UCSD-AML1 (cell line): ENCODE measurements around the gene MFSD11.
A peak's percentile ranks its signal among the peaks of the same experiment; 100 is the strongest.
"Not testable (repeated sequence)": the region's sequence is repeated elsewhere in the genome, so short reads cannot be mapped to it uniquely, and the experiment has no call there.

ENCODE experiments used
- DNase-seq: peaks from one replicate; lab custom pipeline; 2025; ENCODE audit not compliant: unreplicated experiment; lab: John Stamatoyannopoulos, UW

The MFSD11 gene

DNA sequence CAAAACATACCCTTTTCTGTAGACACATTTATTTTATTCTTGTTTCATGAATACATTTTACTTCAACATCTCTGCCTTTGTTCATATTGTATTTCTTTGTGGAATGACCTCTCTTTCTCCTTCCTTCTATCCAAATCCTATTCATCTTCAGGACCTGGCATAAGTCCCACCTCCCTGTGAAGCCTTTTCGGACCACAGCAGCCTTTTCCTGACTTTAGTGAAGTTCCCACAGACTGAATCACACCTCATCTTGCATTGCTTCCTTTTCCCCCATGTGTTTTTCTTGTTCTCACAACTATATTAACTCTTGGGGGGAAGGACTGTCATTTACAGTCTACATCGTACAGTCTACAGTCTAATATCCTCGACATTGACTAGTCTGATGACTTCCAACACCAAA, 58.2 kb downstream of the MFSD11 start:
- no peak for DNase-seq

DNA sequence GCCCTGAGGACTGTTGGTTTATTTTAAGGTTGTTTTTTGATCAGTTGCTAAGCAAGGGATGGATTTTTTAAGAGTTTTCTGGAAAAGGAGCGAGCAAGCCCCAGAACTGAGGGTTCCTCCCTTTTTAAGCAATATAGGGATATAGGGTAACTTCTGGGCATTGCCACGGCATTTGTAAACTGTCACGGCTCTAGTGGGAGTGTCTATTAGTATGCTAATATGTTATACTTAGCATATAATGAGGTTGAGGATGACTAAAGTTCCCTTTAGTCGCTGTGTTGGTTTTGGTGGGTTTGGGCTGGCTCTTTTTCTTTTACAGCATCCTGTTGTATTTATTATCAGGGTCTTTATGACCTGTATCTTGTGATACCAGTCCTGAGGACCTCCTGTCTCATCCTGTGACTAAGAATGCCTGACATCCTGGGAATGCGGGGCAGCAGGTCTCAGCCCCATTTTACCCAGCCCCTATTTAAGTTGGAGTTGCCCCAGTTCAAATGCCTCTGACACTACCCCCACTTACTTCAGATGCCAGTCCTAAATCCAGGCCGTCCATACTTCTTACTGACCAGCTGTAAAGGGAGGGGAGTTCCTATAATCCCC, 59.4 kb downstream of the MFSD11 start:
- DNase-seq = no peak

DNA sequence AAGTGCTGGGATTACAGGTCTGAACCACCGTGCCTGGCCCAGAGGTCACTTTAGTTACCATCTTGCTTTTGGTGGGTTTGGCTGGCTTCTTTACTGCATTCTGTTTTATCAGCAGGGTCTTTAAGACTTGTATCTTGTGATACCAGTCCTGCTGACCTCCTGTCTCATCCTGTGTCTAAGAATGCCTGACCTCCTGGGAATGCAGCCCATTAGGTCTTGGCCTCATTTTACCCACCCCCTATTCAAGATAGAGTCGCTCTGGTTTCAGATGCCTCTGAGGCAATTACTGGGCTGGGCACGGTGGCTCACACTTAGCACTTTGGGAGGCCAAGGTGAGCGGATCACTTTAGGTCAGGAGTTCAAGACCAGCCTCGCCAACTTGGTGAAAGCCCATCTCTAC, 63.8 kb downstream of the MFSD11 start:
- DNase-seq = no peak

DNA sequence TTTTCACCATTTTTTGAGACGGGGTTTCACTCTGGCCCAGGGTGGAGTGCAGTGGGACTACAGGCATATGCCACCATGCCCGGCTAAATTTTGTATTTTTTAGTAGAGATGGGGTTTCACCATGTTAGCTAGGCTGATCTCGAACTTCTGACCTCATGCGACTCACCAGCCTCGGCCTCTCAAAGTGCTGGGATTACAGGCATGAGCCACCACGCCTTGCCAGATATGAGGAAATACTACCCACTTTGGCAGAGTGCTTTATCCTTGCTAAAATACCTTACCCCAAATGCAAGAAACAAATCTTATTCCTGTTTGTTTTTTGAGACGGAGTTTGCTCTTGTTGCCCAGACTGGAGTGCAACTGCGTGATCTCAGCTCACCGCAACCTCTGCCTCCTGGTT, 67.4 kb downstream of the MFSD11 start:
- no peak for DNase-seq

DNA sequence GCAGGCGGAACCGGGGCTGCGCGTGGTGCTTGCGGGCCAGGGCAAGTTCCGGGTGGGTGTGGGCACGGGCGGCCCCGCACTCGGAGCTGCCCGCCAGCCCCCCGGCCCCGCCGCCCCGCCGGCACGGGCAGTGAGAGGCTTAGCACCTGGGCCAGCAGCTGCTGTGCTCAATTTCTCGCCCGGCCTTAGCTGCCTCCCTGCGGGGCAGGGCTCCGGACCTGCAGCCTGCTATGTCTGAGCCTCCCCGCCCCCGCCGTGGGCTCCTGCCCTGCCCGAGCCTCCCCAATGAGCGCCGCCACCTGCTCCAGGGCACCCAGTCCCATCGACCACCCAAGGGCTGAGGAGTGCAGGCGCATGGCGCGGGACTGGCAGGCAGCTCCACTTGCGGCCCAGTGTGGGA, 68.2 kb downstream of the MFSD11 start:
- DNase-seq = not testable (repeated sequence)

DNA sequence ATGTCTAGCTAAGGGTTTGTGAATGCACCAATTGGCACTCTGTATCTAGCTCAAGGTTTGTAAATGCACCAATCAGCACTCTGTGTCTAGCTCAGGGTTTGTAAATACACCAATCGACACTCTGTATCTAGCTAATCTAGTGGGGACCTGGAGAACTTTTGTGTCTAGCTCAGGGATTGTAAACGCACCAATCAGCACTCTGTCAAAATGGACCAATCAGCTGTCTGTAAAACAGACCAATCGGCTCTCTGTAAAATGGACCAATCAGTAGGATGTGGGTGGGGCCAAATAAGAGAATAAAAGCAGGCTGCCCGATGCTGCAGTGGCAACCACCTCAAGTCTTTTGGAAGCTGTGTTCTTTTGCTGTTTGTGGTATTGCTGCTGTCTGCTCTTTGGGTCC, 68.8 kb downstream of the MFSD11 start:
- not testable (repeated sequence) for DNase-seq

DNA sequence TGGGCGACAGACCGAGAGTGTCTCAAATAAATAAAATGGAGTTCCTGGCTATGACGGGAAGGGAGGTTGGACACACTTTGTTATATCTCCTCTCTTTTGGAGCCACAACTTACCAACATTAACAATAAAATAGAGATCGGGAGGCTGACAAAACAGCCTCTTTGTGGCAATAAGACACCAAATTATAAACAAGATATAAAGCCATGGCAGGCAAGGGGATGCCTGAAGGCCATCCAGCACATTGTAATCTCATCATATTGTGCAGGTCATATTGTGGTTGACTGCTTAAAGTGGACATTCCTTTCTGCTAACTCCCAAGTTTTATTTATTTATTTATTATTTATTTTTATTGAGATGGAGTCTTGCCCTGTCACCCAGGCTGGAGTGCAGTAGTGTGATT, 70.4 kb downstream of the MFSD11 start:
- DNase-seq = no peak

DNA sequence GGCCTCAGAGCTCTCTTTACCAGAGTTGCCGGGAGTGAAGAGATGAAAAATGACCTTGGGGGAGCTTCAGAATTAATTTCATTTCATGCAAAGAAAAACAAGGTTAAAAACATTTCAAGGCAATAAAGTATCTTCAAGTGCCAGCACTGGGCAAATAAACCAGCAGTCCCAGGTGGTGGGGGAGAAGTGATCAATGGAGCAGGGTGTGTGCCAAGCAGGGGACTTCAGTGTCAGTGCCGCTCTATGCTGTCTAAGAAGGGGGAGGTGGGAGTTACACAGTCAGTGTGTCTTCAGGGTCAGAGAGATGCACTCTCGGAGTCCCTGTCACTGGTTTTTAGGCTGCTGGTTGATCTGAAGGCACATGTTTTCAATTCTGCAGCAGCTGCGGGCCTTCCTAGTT, 73.0 kb downstream of the MFSD11 start:
- DNase-seq = no peak

DNA sequence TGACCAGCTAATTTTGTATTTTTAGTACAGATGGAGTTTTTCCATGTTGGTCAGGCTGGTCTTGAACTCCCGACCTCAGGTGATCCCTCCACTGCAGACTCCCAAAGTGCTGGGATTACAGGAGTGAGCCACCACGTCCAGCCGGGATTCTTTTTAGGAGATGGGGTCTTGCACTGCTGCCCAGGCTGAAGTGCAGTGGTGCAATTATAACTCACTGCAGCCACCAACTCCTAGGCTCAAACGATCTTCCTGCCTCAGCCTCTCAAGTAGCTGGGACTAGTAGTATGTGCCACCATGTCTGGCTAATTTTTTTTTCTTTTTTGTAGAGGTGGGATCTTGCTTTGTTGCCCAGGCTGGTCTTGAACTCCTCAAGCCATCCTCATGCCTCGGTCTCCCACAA, 73.9 kb downstream of the MFSD11 start:
- no peak for DNase-seq

DNA sequence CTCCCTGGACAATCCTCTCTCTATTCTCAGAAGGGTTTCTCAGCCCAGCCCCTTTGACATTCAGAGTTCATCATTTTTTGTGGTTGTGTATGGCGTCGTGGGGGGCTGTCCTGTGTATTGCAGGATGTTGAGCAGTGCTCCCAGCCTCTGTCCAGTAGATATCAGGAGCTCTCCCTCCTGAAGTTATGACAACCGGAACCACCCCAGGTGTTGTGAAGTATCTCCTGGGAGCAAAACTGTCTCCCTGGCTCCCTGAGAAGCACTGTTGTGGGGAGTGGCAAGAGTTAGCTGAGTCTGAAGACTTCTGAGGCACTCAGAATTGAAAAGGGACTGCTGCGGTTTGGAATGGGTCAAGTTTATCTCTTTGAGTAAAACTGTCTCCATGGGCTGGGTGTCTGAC, 74.3 kb downstream of the MFSD11 start:
- no peak for DNase-seq

DNA sequence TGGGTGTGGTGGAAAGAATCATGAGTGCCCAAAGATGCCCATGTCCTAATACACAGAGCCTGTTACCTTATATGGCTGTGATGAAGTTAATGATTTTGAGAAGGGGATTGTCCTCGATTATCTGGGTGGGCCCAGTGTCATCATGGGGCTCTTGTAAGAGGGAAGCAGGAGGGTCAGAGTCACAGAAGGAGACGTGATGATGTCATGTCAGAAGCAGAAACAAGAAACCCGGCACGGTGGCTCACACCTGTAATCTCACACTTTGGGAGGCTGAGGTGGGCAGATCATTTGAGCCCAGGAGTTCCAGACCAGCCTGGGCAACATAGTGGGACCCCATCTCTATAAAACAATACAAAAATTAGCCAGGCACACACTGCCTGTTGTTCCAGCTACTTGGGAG, 75.0 kb downstream of the MFSD11 start:
- DNase-seq = no peak

DNA sequence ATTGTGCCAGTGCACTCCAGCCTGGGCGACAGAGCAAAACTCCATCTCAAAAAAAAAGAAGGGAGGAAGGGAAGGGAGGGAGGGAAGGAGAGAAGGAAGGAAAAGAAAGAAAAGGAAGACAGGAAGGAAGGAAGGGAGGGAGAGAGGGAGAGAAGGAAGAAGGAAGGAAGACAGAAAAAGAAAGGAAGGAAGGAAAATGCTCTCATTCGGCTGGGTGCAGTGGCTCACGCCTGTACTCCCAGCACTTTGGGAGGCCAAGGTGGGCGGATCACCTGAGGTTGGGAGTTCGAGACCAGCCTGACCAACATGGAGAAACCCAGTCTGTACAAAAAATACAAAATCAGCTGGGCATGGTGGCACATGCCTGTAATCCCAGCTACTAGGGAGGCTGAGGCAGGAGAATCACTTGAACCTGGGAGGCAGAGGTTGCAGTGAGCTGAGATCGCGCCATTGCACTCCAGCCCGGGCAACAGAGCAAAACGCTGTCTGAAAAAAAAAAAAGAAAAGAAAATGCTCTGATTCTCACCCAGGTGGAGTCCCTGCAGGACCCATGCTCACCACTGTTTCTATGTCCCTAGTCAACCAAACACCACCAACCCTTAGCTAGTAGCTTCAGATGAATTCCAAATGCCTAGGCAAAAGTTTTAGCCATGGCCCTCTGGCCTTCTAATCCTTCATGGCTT, 78.1 kb downstream of the MFSD11 start:
- not testable (repeated sequence) for DNase-seq

DNA sequence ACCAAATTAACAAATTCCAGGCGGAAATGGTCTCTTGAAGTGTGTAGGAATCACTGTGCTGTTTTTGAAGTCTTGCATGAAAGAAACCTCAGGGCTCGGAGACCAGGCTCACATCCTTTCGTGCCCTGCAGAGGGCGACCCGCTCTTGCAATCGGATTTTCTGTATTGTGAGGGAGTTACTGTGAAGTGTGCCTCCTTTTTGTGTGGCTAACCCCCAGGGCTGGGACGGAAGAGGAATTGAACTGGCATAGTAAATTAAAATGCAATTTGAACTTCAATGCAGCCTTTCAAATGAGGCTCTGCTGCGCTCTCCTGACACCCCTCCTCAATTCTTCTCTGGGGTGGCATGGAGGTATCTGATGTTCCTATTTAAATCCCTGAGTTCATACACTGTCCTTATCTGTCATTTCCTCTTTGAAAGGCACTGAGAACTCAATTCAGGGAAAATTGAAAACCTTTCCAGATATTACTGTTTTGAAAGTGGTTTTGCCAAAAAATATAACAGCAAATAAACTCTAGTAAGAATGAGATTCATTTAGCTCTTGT, 78.7 kb downstream of the MFSD11 start:
- DNase-seq = peak; percentile 63

DNA sequence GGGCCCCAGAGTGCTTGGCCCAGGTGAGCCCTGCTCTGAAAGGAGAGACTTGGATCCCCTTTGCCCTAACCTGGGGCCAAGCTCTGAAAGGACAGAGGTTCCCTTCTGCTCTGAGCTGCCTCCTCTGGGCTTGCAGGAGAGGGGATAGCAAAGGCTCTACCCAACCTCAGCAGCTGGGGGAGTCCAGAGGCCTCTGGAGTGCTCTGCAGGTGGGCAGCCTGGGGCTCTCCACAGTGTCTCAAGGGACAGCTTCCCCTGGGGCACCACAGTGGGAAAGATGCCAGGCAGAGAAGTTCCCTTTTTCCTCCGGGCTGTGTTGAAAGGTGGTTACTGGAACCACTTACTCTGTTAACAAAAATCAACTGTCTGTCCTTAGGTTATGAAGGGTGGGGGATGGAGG, 82.1 kb downstream of the MFSD11 start:
- no peak for DNase-seq

DNA sequence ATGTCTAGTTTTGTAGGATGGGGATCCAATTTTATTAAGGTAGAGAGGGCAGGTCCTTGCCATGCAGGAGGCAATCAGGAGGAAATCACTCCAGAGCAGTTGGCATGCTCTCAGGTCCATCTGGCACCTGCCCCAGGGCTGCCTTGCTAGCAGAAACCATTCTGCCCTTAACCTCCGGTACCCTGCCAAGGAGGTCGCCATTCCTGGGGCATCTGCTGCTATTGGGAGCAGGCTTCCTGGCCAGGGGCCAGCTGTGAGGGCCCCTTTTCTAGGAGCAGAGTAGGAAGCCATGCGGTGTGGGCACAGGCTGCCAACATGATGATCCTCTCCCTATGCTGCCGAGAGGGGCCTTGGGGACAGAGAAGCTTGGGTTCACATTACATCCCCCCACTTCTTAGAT, 82.6 kb downstream of the MFSD11 start:
- no peak for DNase-seq

DNA sequence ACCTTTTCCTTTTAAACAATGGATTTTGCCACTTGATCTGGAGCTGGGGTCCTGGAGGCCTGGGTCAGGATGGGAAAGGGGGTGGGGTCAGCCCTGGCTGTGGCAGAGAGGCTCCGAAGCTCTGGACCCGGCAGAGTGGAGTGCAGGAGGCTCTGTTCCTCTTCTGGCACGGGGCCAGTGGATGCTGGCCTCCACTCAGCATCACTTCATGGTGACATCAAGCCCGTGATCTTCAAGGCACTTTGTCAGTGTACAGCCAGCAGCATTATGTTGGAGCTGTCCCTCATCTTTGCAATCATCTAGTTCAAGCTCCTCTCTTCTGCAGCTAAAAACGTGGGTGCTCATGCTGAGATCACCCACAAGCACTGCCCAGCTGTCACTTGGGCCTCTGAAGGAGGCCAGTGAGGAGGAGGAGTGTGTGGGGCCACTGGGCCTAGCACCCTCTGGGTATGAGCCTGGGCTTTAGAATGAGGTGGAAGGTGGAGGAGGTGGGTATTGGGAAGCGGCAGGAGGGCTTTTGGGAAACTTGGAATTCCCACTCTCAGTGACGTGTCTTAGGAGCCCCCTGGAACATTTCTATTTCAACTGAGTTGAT, 84.4 kb downstream of the MFSD11 start:
- DNase-seq = no peak

DNA sequence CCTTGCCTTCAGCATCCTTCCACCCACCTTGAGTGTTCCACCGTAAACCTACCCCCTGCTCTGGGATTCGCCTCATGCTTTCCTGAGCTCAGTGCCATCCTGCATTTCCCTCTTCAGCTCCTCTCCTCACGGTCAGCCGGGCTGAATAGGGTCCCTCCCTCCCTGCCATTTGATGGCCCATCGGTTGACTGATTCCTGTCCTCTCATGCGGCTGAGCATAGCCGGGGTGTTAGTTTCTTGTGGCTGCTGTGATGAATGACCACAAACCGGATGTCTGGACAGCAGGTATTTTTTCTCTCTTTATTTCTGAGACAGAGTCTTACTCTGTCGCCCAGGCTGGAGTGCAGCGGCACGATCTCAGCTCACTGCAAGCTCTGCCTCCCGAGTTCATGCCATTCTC, 86.2 kb downstream of the MFSD11 start:
- DNase-seq = no peak

DNA sequence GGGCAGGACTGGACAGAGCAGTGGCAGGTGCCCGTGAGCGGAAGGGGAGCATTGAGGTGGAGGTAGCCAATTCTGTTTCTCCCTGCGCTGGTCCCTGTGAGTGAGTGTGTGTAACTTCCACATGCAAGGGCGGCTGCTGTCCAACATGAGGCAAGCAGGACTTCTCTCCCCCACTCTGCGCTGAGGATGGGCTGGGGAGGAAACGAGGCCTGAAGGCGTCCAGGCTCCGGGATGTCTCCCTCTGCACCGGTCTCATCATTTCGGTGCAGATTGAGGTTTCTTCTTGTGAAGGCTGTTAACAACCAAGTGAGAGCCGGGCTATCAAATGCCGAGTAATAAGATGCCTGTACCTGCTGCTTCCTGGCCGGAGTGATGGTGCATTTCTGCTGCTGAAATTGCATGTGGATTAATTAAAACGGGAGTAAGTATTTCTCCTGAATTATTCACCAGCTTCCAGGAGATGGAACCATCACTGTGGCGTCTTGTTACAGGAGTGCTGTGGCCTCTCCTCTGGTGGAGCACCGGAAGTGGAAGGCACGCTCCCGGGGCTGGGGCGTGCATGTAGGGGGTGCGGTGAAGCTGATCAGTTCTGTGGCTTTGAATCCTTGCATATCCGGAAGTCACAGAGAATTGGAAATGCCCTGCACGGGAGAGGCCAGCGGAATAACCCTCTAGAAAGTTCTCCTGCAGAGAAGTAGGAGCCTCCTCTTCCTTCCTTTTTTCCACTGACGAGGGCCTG, 88.6 kb downstream of the MFSD11 start:
- DNase-seq = peak; percentile 45

DNA sequence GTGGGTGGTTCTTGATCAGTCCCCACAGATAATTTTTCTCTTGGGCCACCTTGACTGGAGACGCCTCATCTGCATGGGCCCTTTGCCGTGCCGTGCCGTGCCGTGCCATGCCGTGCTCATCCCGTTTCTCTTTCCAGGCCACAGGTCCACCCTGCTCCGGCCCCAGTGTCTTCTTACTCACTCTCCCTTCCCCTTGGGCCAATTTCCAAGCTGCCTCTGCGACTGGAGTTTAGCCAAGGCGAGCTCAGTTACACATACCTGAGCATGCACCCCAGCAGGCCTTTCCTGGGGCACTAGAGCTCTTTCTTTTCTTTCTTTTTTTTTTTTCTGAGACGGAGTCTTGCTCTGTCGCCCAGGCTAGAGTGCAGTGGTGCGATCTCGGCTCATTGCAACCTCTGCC, 89.8 kb downstream of the MFSD11 start:
- no peak for DNase-seq
